NCI-H526 (cell line): Measurements from ENCODE around the gene TTC32.

Experiments
- DNase-seq, 2 experiments: peaks; one replicate each; lab custom pipeline; 2025; lab: John Stamatoyannopoulos, UW

The TTC32 gene

GRCh38 chr2:19850056-19851050 lies 51.4 kb downstream of the TTC32 start:
- DNase-seq, result no peak

GRCh38 chr2:19848952-19849351 lies 52.8 kb downstream of the TTC32 start:
- no peak for DNase-seq

GRCh38 chr2:19848029-19848750 lies 53.6 kb downstream of the TTC32 start:
- no peak for DNase-seq

GRCh38 chr2:19847486-19847885 lies 54.3 kb downstream of the TTC32 start:
- DNase-seq, result no peak
